HepG2 (cell line): ENCODE measurements around the gene ATG9A. TPM values are rescaled to one million over a fixed set of nuclear protein-coding genes. Genes with fewer than 3 reads are reported as not detected.

ENCODE experiments used
- AFF4 ChIP-seq: sonication (generic); formaldehyde crosslinking; IDR thresholded peaks from 2 replicates; pipeline ENCODE4 v1.4.0; 2020; ENCODE audit warnings: missing genetic modification reagents
- BCL3 ChIP-seq: sonication (generic); formaldehyde crosslinking; IDR thresholded peaks from 2 replicates; pipeline ENCODE4 v1.5.1; 2020; ENCODE audit warnings: mild to moderate bottlenecking, missing genetic modification reagents, moderate library complexity
- CHCHD3 ChIP-seq: sonication (generic); formaldehyde crosslinking; IDR thresholded peaks from 2 replicates; pipeline ENCODE4 v1.8.0; 2022; ENCODE audit warnings: mild to moderate bottlenecking, missing genetic modification reagents, moderate library complexity
- GPN1 ChIP-seq: sonication (generic); formaldehyde crosslinking; IDR thresholded peaks from 2 replicates; pipeline ENCODE4 v1.5.1; 2020; ENCODE audit warnings: missing genetic modification reagents, borderline replicate concordance
- MYC ChIP-seq: sonication (generic); formaldehyde crosslinking; IDR thresholded peaks from 2 replicates; pipeline ENCODE4 v1.9.0; 2021; ENCODE audit warnings: missing genetic modification reagents, borderline replicate concordance
- NR0B2 ChIP-seq: sonication (generic); formaldehyde crosslinking; IDR thresholded peaks from 2 replicates; pipeline ENCODE4 v1.4.0; 2020; ENCODE audit warnings: mild to moderate bottlenecking, missing genetic modification reagents
- PHF5A ChIP-seq: IDR thresholded peaks from one replicate; pipeline ENCODE4 v1.6.1; 2018; ENCODE audit warnings: low read depth, missing genetic modification reagents; ENCODE audit not compliant: unreplicated experiment
- SMARCC2 ChIP-seq: fragments of 450-650 bp; IDR thresholded peaks from 2 replicates; pipeline ENCODE4 v1.6.1; 2017; ENCODE audit warnings: antibody characterized with exemption, mild to moderate bottlenecking
- XRCC5 ChIP-seq: fragments of 200-400 bp; formaldehyde crosslinking; optimal IDR thresholded peaks from 2 replicates; pipeline ENCODE3; 2017; ENCODE audit warnings: mild to moderate bottlenecking, low read length
- ZBTB1 ChIP-seq: sonication (generic); formaldehyde crosslinking; IDR thresholded peaks from 2 replicates; pipeline ENCODE4 v1.4.0; 2020; ENCODE audit warnings: missing genetic modification reagents, borderline replicate concordance
- ZNF142 ChIP-seq: sonication (generic); formaldehyde crosslinking; IDR thresholded peaks from 2 replicates; pipeline ENCODE4 v1.4.0; 2020; ENCODE audit warnings: missing genetic modification reagents
- ZNF343 ChIP-seq: sonication (generic); formaldehyde crosslinking; IDR thresholded peaks from 2 replicates; pipeline ENCODE4 v1.4.0; 2020; ENCODE audit warnings: mild to moderate bottlenecking, missing genetic modification reagents
- ZNF512B ChIP-seq: sonication (generic); formaldehyde crosslinking; IDR thresholded peaks from 2 replicates; pipeline ENCODE4 v1.5.1; 2020; ENCODE audit warnings: missing genetic modification reagents, mild to moderate bottlenecking, borderline replicate concordance
- ZNF775 ChIP-seq: sonication (generic); formaldehyde crosslinking; IDR thresholded peaks from 2 replicates; pipeline ENCODE4 v1.4.0; 2020; ENCODE audit warnings: missing genetic modification reagents, mild to moderate bottlenecking, moderate library complexity, borderline replicate concordance
- polyA plus RNA-seq, 8 experiments: library from polyadenylated mRNA; depleted of rRNA in 3 of 8; stranded (reverse) in 7 of 8; unstranded in 1 of 8; fragments of >200 nt; fragmentation: Illumina TruSeq in 4 of 8; extraction: Trizol in 4 of 8; gene quantifications; 2 replicates each; pipeline versions ENCODE4 v1.2.1 to v1.2.3, GENCODE V29; 2011 to 2016; ENCODE audit warnings: low read depth in 4 of 8, missing spikeins in 1 of 8, mixed read lengths in 1 of 8; ENCODE audit not compliant: insufficient read depth in 1 of 8
- total RNA-seq, 5 experiments: library from RNA; depleted of rRNA; stranded (reverse); fragments of >200 nt; fragmentation: Illumina TruSeq; extraction: Trizol; gene quantifications; 2 replicates each; pipeline ENCODE4 v1.2.3, GENCODE V29; 2016; ENCODE audit warnings: low read depth in 1 of 5

ATG9A gene
- total and polyA plus RNA-seq, 2 of the 13 experiments (the other 11 are each of a cell fraction or from before 2014, with no cell fraction given): 35.0 to 131 TPM

- TF ChIP-seq AFF4 (0 out of 2 replicates have a peak, but pooled peaks have one; percentile 19), ZNF343 (CRISPR knock-in tag) (no peak), MYC (peak; percentile 87), XRCC5 (peak; percentile 0), SMARCC2 (no peak), BCL3 (CRISPR knock-in tag) (no peak), PHF5A (CRISPR knock-in tag) (no peak), ZBTB1 (CRISPR knock-in tag) (no peak), GPN1 (CRISPR knock-in tag) (no peak), ZNF512B (CRISPR knock-in tag) (0 out of 2 replicates have a peak, but pooled peaks have one; percentile 64), CHCHD3 (CRISPR knock-in tag) (no peak), NR0B2 (CRISPR knock-in tag) (no peak), ZNF142 (CRISPR knock-in tag) (no peak; the same call in 1 of the 2 replicates), ZNF775 (CRISPR knock-in tag) (no peak)
Measured at GRCh38 chr2:219230059-219230540, 664 bp upstream of the ATG9A start (continued).
